HepG2 (cell line): ENCODE measurements around the gene IRF7. TPM values are rescaled to one million over a fixed set of nuclear protein-coding genes. Genes with fewer than 3 reads are reported as not detected.

Experiments
- ATAC-seq: fragments of 200-7000 bp; cut with Tn5 transposase; 3 replicates; pipeline ENCODE4 v1.9.1; 2020; ENCODE audit warnings: mild to moderate bottlenecking, moderate library complexity
- BruUV-seq: library from RNA; stranded (reverse); fragments of 400-500 nt; replicated peaks from 2 replicates; lab custom pipeline; 2021; lab: Mats Ljungman, UMichigan
- CTCF ChIA-PET: fragments of 300-600 bp; formaldehyde crosslinking; extraction: SDS; loops from one replicate; lab custom pipeline; 2021; ENCODE audit warnings: low total read pairs, inconsistent platforms, low intra/inter-chr PET ratio; lab: Yijun Ruan, JAX
- POLR2A ChIA-PET: fragments of 350-600 bp; sonication (Branson Sonifier 250); formaldehyde crosslinking; loops from one replicate; lab custom pipeline; 2020; ENCODE audit warnings: antibody characterized with exemption, inconsistent platforms; lab: Yijun Ruan, JAX
- DNase-seq: peaks from one replicate; pipeline ENCODE4 v3.0.0-alpha.2; 2015; ENCODE audit warnings: low spot score
- FAIRE-seq: peaks from 3 replicates; lab custom pipeline; 2011; peaks lifted over from hg19 to GRCh38; lab: Jason Lieb, UNC
- H2AFZ ChIP-seq: one replicate; pipeline ENCODE4 v1.6.1; 2011; ENCODE audit warnings: low read length, inconsistent platforms
- H3K27ac ChIP-seq: fragments of 300-600 bp; 3 replicates; pipeline ENCODE4 v1.8.0; 2011; ENCODE audit warnings: mixed run types, mild to moderate bottlenecking, mixed read lengths, low read length, inconsistent platforms; ENCODE audit not compliant: insufficient read depth; ENCODE audit errors: extremely low read length
- H3K27me3 ChIP-seq, 2 experiments: fragments of 200-600 bp in 1 of 2; 2 replicates in 1 of 2; 3 replicates in 1 of 2; pipeline versions ENCODE4 v1.6.0 to v1.8.0; 2011; ENCODE audit warnings: low read length in 2 of 2, mild to moderate bottlenecking in 2 of 2, moderate library complexity in 2 of 2, inconsistent platforms in 1 of 2; ENCODE audit not compliant: insufficient read depth in 2 of 2, control insufficient read depth in 1 of 2
- H3K36me3 ChIP-seq, 2 experiments: fragments of 200-600 bp in 1 of 2; replicated peaks in 1 of 2; 2 replicates in 1 of 2; 3 replicates in 1 of 2; pipeline versions ENCODE4 v1.5.1 to v1.8.0; 2011; ENCODE audit warnings: low read length in 2 of 2, inconsistent platforms in 1 of 2; ENCODE audit not compliant: insufficient read depth in 2 of 2, control insufficient read depth in 1 of 2
- H3K4me1 ChIP-seq: 2 replicates; pipeline ENCODE4 v1.5.1; 2012; ENCODE audit warnings: low read length, inconsistent platforms; ENCODE audit not compliant: insufficient read depth
- H3K4me2 ChIP-seq: 2 replicates; pipeline ENCODE4 v1.6.0; 2011; ENCODE audit warnings: low read depth, low read length, inconsistent platforms
- H3K4me3 ChIP-seq, 3 experiments: fragments of 200-600 bp in 1 of 3; sonication (generic), shearing (Covaris generic) in 1 of 3; replicated peaks in 1 of 3; 2 replicates each; pipeline ENCODE4 v1.5.1; 2011 to 2016; ENCODE audit warnings: low read length in 3 of 3, inconsistent platforms in 2 of 3, low read depth in 2 of 3, mild to moderate bottlenecking in 2 of 3, control low read depth in 1 of 3, mixed read lengths in 1 of 3; ENCODE audit not compliant: insufficient read depth in 1 of 3
- H3K79me2 ChIP-seq: one replicate; pipeline ENCODE4 v1.6.1; 2011; ENCODE audit warnings: low read length, inconsistent platforms; ENCODE audit not compliant: insufficient read depth
- H3K9ac ChIP-seq: 2 replicates; pipeline ENCODE4 v1.6.0; 2011; ENCODE audit warnings: mild to moderate bottlenecking, low read depth, low read length, inconsistent platforms; ENCODE audit not compliant: insufficient read depth
- H3K9me3 ChIP-seq: 2 replicates; pipeline ENCODE4 v1.5.1; 2012; ENCODE audit warnings: mild to moderate bottlenecking, low read length
- H4K20me1 ChIP-seq: 2 replicates; pipeline ENCODE4 v1.6.0; 2011; ENCODE audit warnings: inconsistent platforms, mild to moderate bottlenecking, low read length, moderate library complexity; ENCODE audit not compliant: insufficient read depth
- AGO1 ChIP-seq: fragments of 200-400 bp; formaldehyde crosslinking; IDR thresholded peaks from 2 replicates; pipeline ENCODE4 v1.6.1; 2017; ENCODE audit warnings: mild to moderate bottlenecking, low read depth, low read length, moderate library complexity; ENCODE audit not compliant: poor library complexity, severe bottlenecking
- AKAP8 ChIP-seq: sonication (generic); formaldehyde crosslinking; IDR thresholded peaks from 2 replicates; pipeline ENCODE4 v1.5.1; 2020; ENCODE audit warnings: mild to moderate bottlenecking, missing genetic modification reagents
- ARNT ChIP-seq: fragments of 450-650 bp; IDR thresholded peaks from 2 replicates; pipeline ENCODE4 v1.6.1; 2017
- CAMTA2 ChIP-seq: sonication (generic); formaldehyde crosslinking; IDR thresholded peaks from 2 replicates; pipeline ENCODE4 v1.4.0; 2020; ENCODE audit warnings: mild to moderate bottlenecking, missing genetic modification reagents, borderline replicate concordance
- DMAP1 ChIP-seq: IDR thresholded peaks from 2 replicates; pipeline ENCODE4 v1.6.1; 2016
- DR1 ChIP-seq: sonication (generic); formaldehyde crosslinking; IDR thresholded peaks from 2 replicates; pipeline ENCODE4 v1.8.0; 2021; ENCODE audit warnings: mild to moderate bottlenecking, missing genetic modification reagents, inconsistent platforms
- ELF3 ChIP-seq: IDR thresholded peaks from 2 replicates; pipeline ENCODE4 v1.6.1; 2016; ENCODE audit warnings: missing genetic modification reagents, missing compliant biosample characterization
- HES4 ChIP-seq: sonication (generic); formaldehyde crosslinking; IDR thresholded peaks from 2 replicates; pipeline ENCODE4 v1.9.0; 2021; ENCODE audit warnings: mild to moderate bottlenecking, missing genetic modification reagents, borderline replicate concordance
- MAFG ChIP-seq: sonication (generic); formaldehyde crosslinking; IDR thresholded peaks from 2 replicates; pipeline ENCODE4 v1.5.1; 2020; ENCODE audit warnings: mild to moderate bottlenecking, missing genetic modification reagents
- MEIS2 ChIP-seq: sonication (generic); formaldehyde crosslinking; IDR thresholded peaks from 2 replicates; pipeline ENCODE4 v1.9.0; 2021; ENCODE audit warnings: mild to moderate bottlenecking, missing genetic modification reagents
- RBFOX2 ChIP-seq: fragments of 200-400 bp; formaldehyde crosslinking; IDR thresholded peaks from 2 replicates; pipeline ENCODE4 v1.6.1; 2017; ENCODE audit warnings: low read depth, mild to moderate bottlenecking, low read length
- ZC3H13 ChIP-seq: sonication (generic); formaldehyde crosslinking; IDR thresholded peaks from 2 replicates; pipeline ENCODE4 v1.8.1; 2023; ENCODE audit warnings: mild to moderate bottlenecking, missing genetic modification reagents, moderate library complexity
- ZNF225 ChIP-seq: sonication (generic); formaldehyde crosslinking; IDR thresholded peaks from 2 replicates; pipeline ENCODE4 v1.4.0; 2020; ENCODE audit warnings: mild to moderate bottlenecking, missing genetic modification reagents
- ZNF331 ChIP-seq: sonication (generic); formaldehyde crosslinking; IDR thresholded peaks from 2 replicates; pipeline ENCODE4 v1.4.0; 2020; ENCODE audit warnings: missing genetic modification reagents
- ZNF713 ChIP-seq: sonication (generic); formaldehyde crosslinking; IDR thresholded peaks from 2 replicates; pipeline ENCODE4 v1.4.0; 2020; ENCODE audit warnings: mild to moderate bottlenecking, missing genetic modification reagents
- ZNF776 ChIP-seq: sonication (generic); formaldehyde crosslinking; IDR thresholded peaks from 2 replicates; pipeline ENCODE4 v1.4.0; 2020; ENCODE audit warnings: mild to moderate bottlenecking, missing genetic modification reagents
- ZSCAN9 ChIP-seq: IDR thresholded peaks from 2 replicates; pipeline ENCODE4 v1.6.1; 2016; ENCODE audit warnings: borderline replicate concordance
- WGBS: methylation state at CpG from one replicate; pipeline ENCODE4 v1.1.6; 2017; ENCODE audit warnings: low lambda C conversion rate; 5-methylcytosine and 5-hydroxymethylcytosine counted together
- in situ Hi-C: cut with HindIII; loops from 2 replicates; pipeline ENCODE4 v1.10.0; 2017; ENCODE audit warnings: low pct_unique_long_range_greater_than_20kb; ENCODE audit not compliant: extremely low pct_ligation_motif_present
- intact Hi-C: fragments of 100-400 bp; cut with micrococcal nuclease; formaldehyde crosslinking; loops from one replicate; pipeline ENCODE4 v1.10.0; 2022; ENCODE audit not compliant: unreplicated experiment
- polyA plus RNA-seq, 8 experiments: library from polyadenylated mRNA; depleted of rRNA in 3 of 8; stranded (reverse) in 7 of 8; unstranded in 1 of 8; fragments of >200 nt; fragmentation: Illumina TruSeq in 4 of 8; extraction: Trizol in 4 of 8; gene quantifications; 2 replicates each; pipeline versions ENCODE4 v1.2.1 to v1.2.3, GENCODE V29; 2011 to 2016; ENCODE audit warnings: low read depth in 4 of 8, missing spikeins in 1 of 8, mixed read lengths in 1 of 8; ENCODE audit not compliant: insufficient read depth in 1 of 8
- total RNA-seq, 5 experiments: library from RNA; depleted of rRNA; stranded (reverse); fragments of >200 nt; fragmentation: Illumina TruSeq; extraction: Trizol; gene quantifications; 2 replicates each; pipeline ENCODE4 v1.2.3, GENCODE V29; 2016; ENCODE audit warnings: low read depth in 1 of 5
- TF ChIP-seq, protein P1 (sequence below): sonication (generic); formaldehyde crosslinking; IDR thresholded peaks from 2 replicates; pipeline ENCODE4 v1.9.0; 2022; ENCODE audit warnings: missing genetic modification reagents, mild to moderate bottlenecking, borderline replicate concordance
- TF ChIP-seq, protein P2 (sequence below): sonication (generic); formaldehyde crosslinking; IDR thresholded peaks from 2 replicates; pipeline ENCODE4 v1.8.0; 2022; ENCODE audit warnings: missing genetic modification reagents, low read depth, mild to moderate bottlenecking, borderline replicate concordance
- TF ChIP-seq, protein P3 (sequence below): sonication (generic); formaldehyde crosslinking; conservative IDR thresholded peaks from 2 replicates; pipeline ENCODE4 v1.8.0; 2022; ENCODE audit warnings: low read depth, missing genetic modification reagents

Gene IRF7
- total and polyA plus RNA-seq, 2 of the 13 experiments (the other 11 are each of a cell fraction or from before 2014, with no cell fraction given), result not detected

- intact Hi-C loops, result no loop called here
- TF ChIP-seq ZSCAN9 (CRISPR knock-in tag) (no peak), ARNT (no peak), MAFG (CRISPR knock-in tag) (no peak), CAMTA2 (no peak), ZNF331 (no peak), DMAP1 (no peak), ELF3 (CRISPR knock-in tag) (no peak), ZNF713 (no peak), ZNF225 (CRISPR knock-in tag) (no peak), MEIS2 (CRISPR knock-in tag) (no peak), RBFOX2 (peak; percentile 60), AGO1 (peak; percentile 51), DR1 (CRISPR knock-in tag) (no peak), ZNF776 (CRISPR knock-in tag) (no peak), ZC3H13 (CRISPR knock-in tag) (no peak), HES4 (no peak), AKAP8 (CRISPR knock-in tag) (no peak)
- TF ChIP-seq, protein P1, sequence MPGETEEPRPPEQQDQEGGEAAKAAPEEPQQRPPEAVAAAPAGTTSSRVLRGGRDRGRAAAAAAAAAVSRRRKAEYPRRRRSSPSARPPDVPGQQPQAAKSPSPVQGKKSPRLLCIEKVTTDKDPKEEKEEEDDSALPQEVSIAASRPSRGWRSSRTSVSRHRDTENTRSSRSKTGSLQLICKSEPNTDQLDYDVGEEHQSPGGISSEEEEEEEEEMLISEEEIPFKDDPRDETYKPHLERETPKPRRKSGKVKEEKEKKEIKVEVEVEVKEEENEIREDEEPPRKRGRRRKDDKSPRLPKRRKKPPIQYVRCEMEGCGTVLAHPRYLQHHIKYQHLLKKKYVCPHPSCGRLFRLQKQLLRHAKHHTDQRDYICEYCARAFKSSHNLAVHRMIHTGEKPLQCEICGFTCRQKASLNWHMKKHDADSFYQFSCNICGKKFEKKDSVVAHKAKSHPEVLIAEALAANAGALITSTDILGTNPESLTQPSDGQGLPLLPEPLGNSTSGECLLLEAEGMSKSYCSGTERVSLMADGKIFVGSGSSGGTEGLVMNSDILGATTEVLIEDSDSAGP (CRISPR knock-in tag), result 0 out of 2 replicates have a peak, but pooled peaks have one; percentile 16
- TF ChIP-seq, protein P2, sequence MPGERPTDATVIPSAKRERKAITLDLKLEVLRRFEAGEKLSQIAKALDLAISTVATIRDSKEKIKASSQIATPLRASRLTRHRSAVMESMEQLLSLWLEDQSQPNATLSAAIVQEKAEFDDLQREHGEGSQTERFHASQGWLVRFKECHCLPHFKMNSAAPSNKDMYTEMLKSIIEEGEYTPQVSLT, result no peak
- TF ChIP-seq, protein P3, sequence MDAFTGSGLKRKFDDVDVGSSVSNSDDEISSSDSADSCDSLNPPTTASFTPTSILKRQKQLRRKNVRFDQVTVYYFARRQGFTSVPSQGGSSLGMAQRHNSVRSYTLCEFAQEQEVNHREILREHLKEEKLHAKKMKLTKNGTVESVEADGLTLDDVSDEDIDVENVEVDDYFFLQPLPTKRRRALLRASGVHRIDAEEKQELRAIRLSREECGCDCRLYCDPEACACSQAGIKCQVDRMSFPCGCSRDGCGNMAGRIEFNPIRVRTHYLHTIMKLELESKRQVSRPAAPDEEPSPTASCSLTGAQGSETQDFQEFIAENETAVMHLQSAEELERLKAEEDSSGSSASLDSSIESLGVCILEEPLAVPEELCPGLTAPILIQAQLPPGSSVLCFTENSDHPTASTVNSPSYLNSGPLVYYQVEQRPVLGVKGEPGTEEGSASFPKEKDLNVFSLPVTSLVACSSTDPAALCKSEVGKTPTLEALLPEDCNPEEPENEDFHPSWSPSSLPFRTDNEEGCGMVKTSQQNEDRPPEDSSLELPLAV (CRISPR knock-in tag), result no peak
- TF ChIP-seq, all 625 proteins: peak for 3
- POLR2A ChIA-PET, result interaction anchor here (1.2 kb wide), 1 partner anchor 13 kb away, joined by 4 read pairs; the partner anchor contains the start of gene PHRF1
Observed at GRCh38 chr11:563066-563811, 52.5 kb downstream of the IRF7 start.

More at GRCh38 chr11:563066-563811, 52.5 kb downstream of the IRF7 start:
- Histone ChIP-seq H3K4me2 (no peak overlapping the region), H3K4me3 (no peak overlapping the region), H3K79me2 (peaks cover 24% of the 10 kb centered on the region), H3K27ac (no peak overlapping the region), H3K4me1 (peaks cover 73% of the 10 kb centered on the region), H3K36me3 (peaks cover 0 to 2% of the 10 kb centered on the region in 2 experiments; a peak in 3 of 5 replicates), H2AFZ (no peak overlapping the region), H3K9me3 (no peaks in the 10 kb centered on the region), H3K9ac (no peak overlapping the region), H3K27me3 (no peaks in the 10 kb centered on the region; a peak in 1 of 5 replicates), H4K20me1 (peaks cover 25% of the 10 kb centered on the region; the same call in 1 of the 2 replicates)
- CTCF ChIA-PET, result no interaction called here
- ATAC-seq, result no peak
- FAIRE-seq, result no peak
- no TSS peak for BruUV-seq
- in situ Hi-C loops, result no loop called here
- 100% methylated on average over 6 of the region's 18 CpGs for WGBS
- no peak for DNase-seq
